ENCODE results near the gene GUCA2B.

DNA sequence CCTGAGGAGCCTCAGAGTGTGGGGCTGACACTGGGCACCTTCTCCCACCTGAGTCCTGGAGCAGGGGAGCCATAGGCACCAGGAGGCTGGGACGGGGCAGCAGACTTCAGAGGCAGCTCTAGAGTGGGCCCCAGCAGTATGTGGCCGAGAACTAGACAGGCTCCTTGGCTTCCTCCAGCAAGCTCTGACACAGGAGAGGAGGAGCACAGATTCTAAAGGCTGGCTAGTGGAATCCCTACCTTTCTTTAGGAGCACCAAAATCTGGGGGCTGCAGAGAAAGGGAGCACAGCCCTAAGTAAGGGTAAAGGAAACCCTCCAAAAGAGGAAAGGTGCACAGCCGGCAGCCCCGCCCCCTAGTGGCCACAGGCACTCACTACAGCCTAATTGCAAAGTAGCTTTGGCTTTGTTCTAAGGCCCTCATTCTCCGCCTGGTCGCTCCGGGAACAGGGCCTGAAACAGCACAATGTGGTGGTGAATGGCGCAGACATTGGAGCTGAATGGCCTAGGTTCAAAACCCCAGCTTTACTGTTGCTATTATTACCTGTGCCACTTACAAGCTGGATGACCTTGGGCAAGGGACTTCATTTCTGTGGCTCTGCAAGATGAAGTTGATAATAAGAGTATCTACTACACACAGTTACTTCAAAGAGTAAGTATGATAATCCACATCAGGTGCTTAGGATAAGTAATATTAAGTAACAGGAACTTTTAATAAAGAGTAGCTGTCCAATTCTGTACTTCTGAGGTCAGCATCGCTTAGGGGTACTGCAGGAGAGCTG lies 20.1 kb downstream of the GUCA2B start:
- TF ChIP-seq POLR2A (IDR thresholded peaks at IDR 0.05) (no peak), EP300 (IDR thresholded peaks at IDR 0.05; ENCODE audit: low read depth) (no peak)

Measured in transverse colon (tissue), 1 donor.